Calu3 (cell line): ENCODE data around the gene CD3G. TPM values are rescaled to one million over a fixed set of nuclear protein-coding genes. Genes with fewer than 3 reads are reported as not detected.

Experiments
- BruUV-seq: library from RNA; stranded (reverse); fragments of 400-500 nt; replicated peaks from 2 replicates; lab custom pipeline; 2021; lab: Mats Ljungman, UMichigan
- CTCF ChIA-PET: fragments of 300-600 bp; sonication (Branson Sonifier 250); formaldehyde crosslinking; loops from one replicate; lab custom pipeline; 2022; ENCODE audit warnings: antibody characterized with exemption; lab: Charles Lee
- DNase-seq: peaks from one replicate; pipeline ENCODE4 v3.0.0; 2022
- H3K27ac Mint-ChIP-seq: one replicate; pipeline ENCODE4 v1.8.0; 2022; ENCODE audit warnings: mixed read lengths; ENCODE audit not compliant: unreplicated experiment
- H3K27me3 Mint-ChIP-seq: one replicate; pipeline ENCODE4 v1.8.0; 2022; ENCODE audit warnings: mixed read lengths; ENCODE audit not compliant: unreplicated experiment
- H3K36me3 Mint-ChIP-seq: one replicate; pipeline ENCODE4 v1.8.0; 2022; ENCODE audit warnings: mild to moderate bottlenecking, moderate library complexity, mixed read lengths; ENCODE audit not compliant: insufficient read depth, unreplicated experiment
- H3K4me1 Mint-ChIP-seq: one replicate; pipeline ENCODE4 v1.8.0; 2022; ENCODE audit warnings: mild to moderate bottlenecking, low read depth, mixed read lengths; ENCODE audit not compliant: unreplicated experiment
- H3K4me3 Mint-ChIP-seq: one replicate; pipeline ENCODE4 v1.8.0; 2022; ENCODE audit warnings: mild to moderate bottlenecking, low read depth, moderate library complexity, mixed read lengths; ENCODE audit not compliant: unreplicated experiment
- H3K9me3 Mint-ChIP-seq: one replicate; pipeline ENCODE4 v1.8.0; 2022; ENCODE audit warnings: low read depth, mixed read lengths; ENCODE audit not compliant: unreplicated experiment
- intact Hi-C: fragments of 100-400 bp; cut with micrococcal nuclease; formaldehyde crosslinking; loops from one replicate; pipeline ENCODE4 v1.10.0; 2022; ENCODE audit not compliant: unreplicated experiment
- total RNA-seq: library from RNA; stranded (reverse); gene quantifications from 2 replicates; pipeline ENCODE4 v1.2.3, GENCODE V29; 2022
- TF ChIP-seq, protein P1 (sequence below): fragments of 200-600 bp; IDR thresholded peaks from one replicate; pipeline ENCODE4 v1.8.0; 2022; ENCODE audit warnings: antibody characterized with exemption; ENCODE audit not compliant: unreplicated experiment

CD3G gene
- total RNA-seq, 1 experiment from 2014 or later: not detected

DNA sequence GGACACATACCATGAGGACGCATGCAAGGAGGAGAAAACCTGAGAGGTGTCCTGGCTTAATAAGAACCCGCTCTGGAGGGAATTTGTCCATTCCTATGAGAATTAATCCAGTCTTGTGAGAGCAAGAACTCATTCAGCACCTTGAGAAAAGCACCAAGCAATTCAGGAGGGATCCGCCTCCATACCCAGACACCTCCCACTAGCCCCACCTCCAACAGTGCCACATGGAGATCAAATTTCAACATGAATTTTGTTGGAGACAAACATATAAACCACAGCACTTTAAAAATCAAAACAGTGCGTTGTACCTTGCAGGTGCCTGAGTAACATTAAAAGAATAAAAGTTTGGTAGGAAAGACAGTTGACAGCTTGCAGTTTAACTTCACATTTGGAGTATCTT, 26.6 kb downstream of the CD3G start:
- Mint-ChIP-seq H3K4me1 (no peaks in the 10 kb centered on the region), H3K4me3 (no peak overlapping the region), H3K27ac (no peak overlapping the region), H3K27me3 (no peaks in the 10 kb centered on the region), H3K36me3 (peaks cover 31% of the 10 kb centered on the region), H3K9me3 (no peaks in the 10 kb centered on the region)
- CTCF ChIA-PET: no interaction called here
- no TSS peak for BruUV-seq
- no peak for DNase-seq
- intact Hi-C loops: no loop called here
- TF ChIP-seq, protein P1, sequence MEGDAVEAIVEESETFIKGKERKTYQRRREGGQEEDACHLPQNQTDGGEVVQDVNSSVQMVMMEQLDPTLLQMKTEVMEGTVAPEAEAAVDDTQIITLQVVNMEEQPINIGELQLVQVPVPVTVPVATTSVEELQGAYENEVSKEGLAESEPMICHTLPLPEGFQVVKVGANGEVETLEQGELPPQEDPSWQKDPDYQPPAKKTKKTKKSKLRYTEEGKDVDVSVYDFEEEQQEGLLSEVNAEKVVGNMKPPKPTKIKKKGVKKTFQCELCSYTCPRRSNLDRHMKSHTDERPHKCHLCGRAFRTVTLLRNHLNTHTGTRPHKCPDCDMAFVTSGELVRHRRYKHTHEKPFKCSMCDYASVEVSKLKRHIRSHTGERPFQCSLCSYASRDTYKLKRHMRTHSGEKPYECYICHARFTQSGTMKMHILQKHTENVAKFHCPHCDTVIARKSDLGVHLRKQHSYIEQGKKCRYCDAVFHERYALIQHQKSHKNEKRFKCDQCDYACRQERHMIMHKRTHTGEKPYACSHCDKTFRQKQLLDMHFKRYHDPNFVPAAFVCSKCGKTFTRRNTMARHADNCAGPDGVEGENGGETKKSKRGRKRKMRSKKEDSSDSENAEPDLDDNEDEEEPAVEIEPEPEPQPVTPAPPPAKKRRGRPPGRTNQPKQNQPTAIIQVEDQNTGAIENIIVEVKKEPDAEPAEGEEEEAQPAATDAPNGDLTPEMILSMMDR: no peak

DNA sequence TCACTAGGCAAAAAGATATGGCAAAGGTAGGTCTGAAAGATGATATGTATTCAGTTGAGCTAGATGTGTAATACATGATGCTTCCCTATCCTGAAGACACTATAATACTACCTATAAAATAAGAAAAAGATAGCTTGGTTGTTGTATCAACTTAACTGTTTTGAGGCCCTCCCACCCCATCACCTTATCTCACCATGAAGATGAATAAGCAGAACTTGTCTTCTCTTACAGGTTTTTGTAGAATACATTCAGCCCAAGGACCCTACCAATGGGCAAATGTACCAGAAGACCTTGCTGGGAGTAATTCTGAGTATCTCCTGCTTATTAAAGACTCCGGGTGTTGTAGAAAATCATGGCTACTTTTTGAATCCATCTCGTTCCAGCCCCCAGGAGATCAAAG, 29.1 kb downstream of the CD3G start:
- no peak overlapping the region for H3K27ac Mint-ChIP-seq
- TF ChIP-seq, protein P1: no peak
- DNase-seq: no peak
- intact Hi-C loops: no loop called here
- no peaks in the 10 kb centered on the region for H3K27me3 Mint-ChIP-seq
- BruUV-seq: no TSS peak
- no peaks in the 10 kb centered on the region for H3K9me3 Mint-ChIP-seq
- no peak overlapping the region for H3K4me3 Mint-ChIP-seq
- CTCF ChIA-PET: no interaction called here
- H3K4me1 Mint-ChIP-seq: no peaks in the 10 kb centered on the region
- peaks cover 19% of the 10 kb centered on the region for H3K36me3 Mint-ChIP-seq

DNA sequence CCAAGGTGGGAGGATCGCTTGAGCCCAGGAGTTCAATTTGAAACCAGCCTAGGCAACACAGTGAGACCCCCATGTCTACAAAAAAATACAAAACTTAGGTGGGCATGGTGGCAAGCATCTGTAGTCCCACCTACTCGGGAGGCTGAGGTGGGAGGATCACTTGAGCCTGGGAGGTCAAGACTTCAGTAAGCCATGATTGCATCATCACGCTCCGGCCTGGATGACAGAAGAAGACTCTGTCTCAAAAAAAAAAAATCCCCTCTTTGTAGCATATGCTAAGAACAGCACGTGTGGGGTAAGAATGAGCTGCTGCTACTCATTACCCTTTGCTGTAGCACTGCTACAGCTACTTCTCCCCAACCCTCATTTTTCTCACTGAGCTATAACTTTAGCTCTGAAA, 29.7 kb downstream of the CD3G start:
- no peak for DNase-seq
- Mint-ChIP-seq H3K27me3 (no peaks in the 10 kb centered on the region), H3K36me3 (peaks cover 19% of the 10 kb centered on the region), H3K9me3 (no peaks in the 10 kb centered on the region), H3K4me1 (no peaks in the 10 kb centered on the region), H3K27ac (no peak overlapping the region), H3K4me3 (no peak overlapping the region)
- intact Hi-C loops: no loop called here
- CTCF ChIA-PET: no interaction called here
- TF ChIP-seq, protein P1: no peak
- BruUV-seq: no TSS peak

DNA sequence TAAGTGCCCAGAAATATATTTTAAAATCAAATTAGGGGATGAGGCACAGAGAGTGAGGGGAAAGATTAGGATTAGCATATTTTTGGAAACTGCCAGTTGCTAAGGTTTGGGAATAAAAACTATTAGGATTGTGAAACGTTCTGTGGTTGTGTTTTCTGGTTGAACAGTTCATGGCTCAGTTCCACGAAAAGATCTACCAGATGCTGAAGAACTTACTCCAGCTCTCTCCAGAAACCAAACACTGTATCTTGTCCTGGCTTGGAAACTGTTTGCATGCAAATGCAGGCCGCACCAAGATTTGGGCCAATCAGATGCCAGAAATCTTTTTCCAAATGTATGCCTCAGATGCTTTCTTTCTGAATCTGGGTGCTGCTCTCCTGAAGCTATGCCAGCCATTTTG, 30.6 kb downstream of the CD3G start:
- Mint-ChIP-seq H3K36me3 (peaks cover 19% of the 10 kb centered on the region), H3K27me3 (no peaks in the 10 kb centered on the region), H3K4me3 (no peak overlapping the region), H3K9me3 (no peaks in the 10 kb centered on the region), H3K4me1 (no peaks in the 10 kb centered on the region), H3K27ac (no peak overlapping the region)
- CTCF ChIA-PET: no interaction called here
- intact Hi-C loops: no loop called here
- DNase-seq: no peak
- TF ChIP-seq, protein P1: no peak
- BruUV-seq: no TSS peak
